H1 (cell line): ENCODE data around the gene ZFP57. TPM values are rescaled to one million over a fixed set of nuclear protein-coding genes. Genes with fewer than 3 reads are reported as not detected.

Experiments
- CTCF ChIA-PET: fragments of 300-600 bp; sonication (Branson Sonifier 250); formaldehyde crosslinking; loops from one replicate; lab custom pipeline; 2021; ENCODE audit not compliant: partially characterized antibody; lab: Charles Lee
- POLR2A ChIA-PET: fragments of 300-600 bp; sonication (Branson Sonifier 250); formaldehyde crosslinking; loops from one replicate; lab custom pipeline; 2021; ENCODE audit warnings: inconsistent platforms; ENCODE audit not compliant: partially characterized antibody; lab: Charles Lee
- DNase-seq, 2 experiments: peaks; one replicate each; pipeline versions ENCODE4 v3.0.0 to v3.0.0-alpha.2; 2010 to 2022; ENCODE audit warnings: low spot score in 2 of 2, low read depth in 1 of 2, mixed read lengths in 1 of 2
- FAIRE-seq: peaks from 2 replicates; lab custom pipeline; 2011; peaks lifted over from hg19 to GRCh38; lab: Jason Lieb, UNC
- H2AFZ ChIP-seq: 2 replicates; pipeline ENCODE4 v1.8.1; 2012; ENCODE audit warnings: low read length, inconsistent platforms
- H2AK5ac ChIP-seq: 2 replicates; pipeline ENCODE4 v1.6.1; 2013; ENCODE audit warnings: low read depth, low read length
- H2BK120ac ChIP-seq: replicated peaks from 2 replicates; pipeline ENCODE3; 2013; ENCODE audit warnings: low read depth, low read length, inconsistent platforms
- H2BK12ac ChIP-seq: 2 replicates; pipeline ENCODE4 v1.6.1; 2013; ENCODE audit warnings: low read depth, low read length
- H2BK15ac ChIP-seq: 2 replicates; pipeline ENCODE4 v1.6.1; 2013; ENCODE audit warnings: low read length
- H2BK20ac ChIP-seq: 2 replicates; pipeline ENCODE4 v1.6.1; 2013; ENCODE audit warnings: low read length
- H2BK5ac ChIP-seq: 2 replicates; pipeline ENCODE4 v1.6.1; 2013; ENCODE audit warnings: low read depth, low read length
- H3K14ac ChIP-seq: 2 replicates; pipeline ENCODE4 v1.6.1; 2013; ENCODE audit warnings: inconsistent platforms; ENCODE audit not compliant: insufficient read length
- H3K18ac ChIP-seq: 2 replicates; pipeline ENCODE4 v1.6.1; 2013; ENCODE audit warnings: low read length; ENCODE audit errors: extremely low read depth
- H3K23ac ChIP-seq: 2 replicates; pipeline ENCODE4 v1.6.1; 2013; ENCODE audit warnings: inconsistent platforms; ENCODE audit not compliant: insufficient read length
- H3K23me2 ChIP-seq: 2 replicates; pipeline ENCODE4 v1.6.1; 2013; ENCODE audit warnings: low read depth, low read length
- H3K27ac ChIP-seq: 2 replicates; pipeline ENCODE4 v1.6.1; 2011; ENCODE audit warnings: low read depth, low read length, inconsistent platforms
- H3K27me3 ChIP-seq, 4 experiments: replicated peaks in 1 of 4; 1 replicate in 1 of 4; 2 replicates in 3 of 4; pipeline versions ENCODE4 v1.6.1 to v1.8.1; 2011 to 2013; ENCODE audit warnings: low read length in 3 of 4, mild to moderate bottlenecking in 3 of 4, inconsistent platforms in 2 of 4, mixed read lengths in 2 of 4, moderate library complexity in 1 of 4; ENCODE audit not compliant: control insufficient read depth in 3 of 4, insufficient read depth in 3 of 4; ENCODE audit errors: extremely low read depth in 1 of 4
- H3K36me3 ChIP-seq, 4 experiments: 2 replicates each; pipeline versions ENCODE4 v1.6.1 to v1.8.1; 2011 to 2013; ENCODE audit warnings: mild to moderate bottlenecking in 4 of 4, low read length in 3 of 4, moderate library complexity in 2 of 4, control low read depth in 1 of 4, inconsistent platforms in 1 of 4; ENCODE audit not compliant: insufficient read depth in 4 of 4, control insufficient read depth in 2 of 4
- H3K4ac ChIP-seq: replicated peaks from 2 replicates; pipeline ENCODE3; 2013; ENCODE audit warnings: low read length, low read depth, mixed read lengths, inconsistent platforms; ENCODE audit not compliant: insufficient read length
- H3K4me1 ChIP-seq, 4 experiments: replicated peaks in 1 of 4; 1 replicate in 1 of 4; 2 replicates in 3 of 4; pipeline versions ENCODE4 v1.6.1 to v1.8.1; 2011 to 2013; ENCODE audit warnings: low read length in 3 of 4, inconsistent platforms in 2 of 4, mixed read lengths in 1 of 4; ENCODE audit not compliant: insufficient read depth in 4 of 4, control insufficient read depth in 3 of 4
- H3K4me2 ChIP-seq, 2 experiments: 2 replicates each; pipeline versions ENCODE4 v1.6.1 to v1.8.1; 2011 to 2013; ENCODE audit warnings: low read depth in 2 of 2, low read length in 2 of 2, control low read depth in 1 of 2, inconsistent platforms in 1 of 2, mild to moderate bottlenecking in 1 of 2; ENCODE audit not compliant: insufficient read depth in 1 of 2
- H3K4me3 ChIP-seq, 4 experiments: fragments of 200-600, 300-600 bp in 1 of 4; sonication (generic), shearing (Covaris generic), sonication (Bioruptor Twin) in 1 of 4; 2 replicates each; pipeline versions ENCODE4 v1.5.1 to v1.8.1; 2011 to 2016; ENCODE audit warnings: low read length in 4 of 4, low read depth in 3 of 4, control low read depth in 2 of 4, inconsistent platforms in 2 of 4, mild to moderate bottlenecking in 2 of 4, mixed read lengths in 1 of 4, moderate library complexity in 1 of 4; ENCODE audit not compliant: insufficient read depth in 2 of 4; ENCODE audit errors: extremely low read depth in 1 of 4
- H3K56ac ChIP-seq: replicated peaks from 2 replicates; pipeline ENCODE3; 2013; ENCODE audit warnings: low read depth, mild to moderate bottlenecking, mixed read lengths, low read length, inconsistent platforms; ENCODE audit not compliant: insufficient read length
- H3K79me1 ChIP-seq: 2 replicates; pipeline ENCODE4 v1.6.1; 2013; ENCODE audit warnings: low read depth, low read length, control low read depth
- H3K79me2 ChIP-seq, 2 experiments: 2 replicates each; pipeline versions ENCODE4 v1.6.1 to v1.8.1; 2012 to 2013; ENCODE audit warnings: low read length in 2 of 2, mild to moderate bottlenecking in 2 of 2, inconsistent platforms in 1 of 2; ENCODE audit not compliant: insufficient read depth in 2 of 2, control insufficient read depth in 1 of 2
- H3K9ac ChIP-seq, 4 experiments: replicated peaks in 1 of 4; 1 replicate in 1 of 4; 2 replicates in 3 of 4; pipeline versions ENCODE4 v1.6.1 to v1.8.1; 2011 to 2013; ENCODE audit warnings: low read depth in 3 of 4, low read length in 3 of 4, control low read depth in 2 of 4, mild to moderate bottlenecking in 2 of 4, moderate library complexity in 2 of 4, inconsistent platforms in 1 of 4; ENCODE audit errors: extremely low read depth in 1 of 4
- H3K9me3 ChIP-seq, 2 experiments: 2 replicates each; pipeline versions ENCODE4 v1.6.1 to v1.8.1; 2012 to 2013; ENCODE audit warnings: mild to moderate bottlenecking in 2 of 2, moderate library complexity in 2 of 2, control low read depth in 1 of 2, inconsistent platforms in 1 of 2, low read depth in 1 of 2, low read length in 1 of 2, mixed read lengths in 1 of 2; ENCODE audit not compliant: insufficient read depth in 2 of 2
- H4K20me1 ChIP-seq, 2 experiments: replicated peaks in 1 of 2; 2 replicates each; pipeline versions ENCODE3 to v1.8.1; 2011 to 2013; ENCODE audit warnings: inconsistent platforms in 2 of 2, low read length in 2 of 2, mild to moderate bottlenecking in 1 of 2; ENCODE audit not compliant: insufficient read depth in 2 of 2, control insufficient read depth in 1 of 2
- H4K5ac ChIP-seq: 2 replicates; pipeline ENCODE4 v1.6.1; 2013; ENCODE audit warnings: low read length, low read depth, mixed read lengths, inconsistent platforms; ENCODE audit not compliant: insufficient read length
- H4K8ac ChIP-seq: 2 replicates; pipeline ENCODE4 v1.8.0; 2013; ENCODE audit warnings: mild to moderate bottlenecking, moderate library complexity, low read length, inconsistent platforms; ENCODE audit not compliant: insufficient read depth; ENCODE audit errors: extremely low read depth
- H4K91ac ChIP-seq: replicated peaks from 2 replicates; pipeline ENCODE3; 2013; ENCODE audit warnings: low read length, mixed read lengths, inconsistent platforms; ENCODE audit not compliant: insufficient read length
- ASH2L ChIP-seq: fragments of 200-600, 300-600 bp; sonication (generic); IDR thresholded peaks from one replicate; pipeline ENCODE4 v1.7.1; 2017; ENCODE audit warnings: low read length
- GABPA ChIP-seq: IDR thresholded peaks from 2 replicates; pipeline ENCODE4 v1.6.1; 2011; ENCODE audit warnings: mild to moderate bottlenecking, low read length, moderate library complexity, borderline replicate concordance; ENCODE audit not compliant: insufficient read depth
- KDM1A ChIP-seq: fragments of 200-600, 300-600 bp; sonication (generic); IDR thresholded peaks from 2 replicates; pipeline ENCODE4 v1.7.1; 2016; ENCODE audit warnings: mild to moderate bottlenecking, low read length, borderline replicate concordance
- TAF7 ChIP-seq: optimal IDR thresholded peaks from 2 replicates; pipeline ENCODE3; 2011; ENCODE audit warnings: low read depth, mild to moderate bottlenecking, inconsistent platforms, low read length, moderate library complexity, borderline replicate concordance
- WGBS, 2 experiments: shearing (Covaris generic) in 1 of 2; methylation state at CpG; one replicate each; pipeline versions ENCODE4 v1.1.6 to v1.1.7; 2013 to 2015; ENCODE audit warnings: low lambda C conversion rate in 2 of 2, mixed read lengths in 2 of 2, inconsistent platforms in 1 of 2, low coverage in 1 of 2, missing lambda C conversion rate in 1 of 2; ENCODE audit not compliant: insufficient replicate concordance in 2 of 2, insufficient coverage in 1 of 2, insufficient read length in 1 of 2; ENCODE audit errors: extremely low coverage in 1 of 2, missing lambda C conversion rate in 1 of 2; 5-methylcytosine and 5-hydroxymethylcytosine counted together
- polyA plus RNA-seq, 7 experiments: library from polyadenylated mRNA; depleted of rRNA in 3 of 7; stranded (reverse) in 5 of 7; unstranded in 2 of 7; fragments of >200 nt in 5 of 7; fragments of 200-250 nt in 2 of 7; gene quantifications; 1 replicate in 5 of 7; 2 replicates in 1 of 7; 4 replicates in 1 of 7; pipeline versions ENCODE4 v1.2.1 to v1.2.3, GENCODE V29; 2011 to 2013; ENCODE audit warnings: missing spikeins in 2 of 7, mixed read lengths in 2 of 7
- total RNA-seq: library from RNA; stranded (reverse); fragmentation: NEBNext Ultra II Directional; extraction: Animal tissue kit (Norgen Biotek cat#: 25700); gene quantifications from 2 replicates; pipeline ENCODE4 v1.2.1, GENCODE V29; 2021
- TF ChIP-seq, protein P1 (sequence below): IDR thresholded peaks from 2 replicates; pipeline ENCODE4 v1.6.1; 2012; ENCODE audit warnings: inconsistent platforms
- TF ChIP-seq, protein P2 (sequence below): IDR thresholded peaks from 2 replicates; pipeline ENCODE4 v1.6.1; 2011; ENCODE audit warnings: low read depth, mild to moderate bottlenecking, low read length; ENCODE audit not compliant: insufficient read depth

Gene ZFP57
- total and polyA plus RNA-seq, 2 of the 8 experiments (the other 6 are each of a cell fraction or from before 2014, with no cell fraction given), result 0.85 to 1.2 TPM

DNA sequence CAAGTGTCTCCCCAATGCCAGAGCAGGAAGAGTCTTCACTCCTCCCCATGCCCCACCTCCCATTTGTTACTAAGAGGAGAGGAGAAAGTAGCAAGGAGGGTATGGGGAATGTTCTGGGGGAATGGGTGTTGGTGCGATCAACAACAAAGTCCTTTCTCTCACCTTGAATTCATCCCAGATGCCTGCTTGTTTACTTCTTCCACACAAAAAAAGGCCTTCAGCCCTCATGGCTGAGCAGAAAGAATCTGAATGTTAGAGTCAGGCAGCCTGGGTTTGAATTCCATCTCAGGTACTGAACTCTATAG, 14.2 kb downstream of the ZFP57 start:
- no peak overlapping the region for H3K23ac ChIP-seq
- H2BK120ac ChIP-seq, result peak overlapping the region; percentile 56
- H4K91ac ChIP-seq, result peak overlapping the region; percentile 59
- no peaks in the 10 kb centered on the region for H3K23me2 ChIP-seq
- H4K5ac ChIP-seq, result peak overlapping the region; percentile 63
- ChIA-PET POLR2A (interaction anchor here (0.7 to 8.4 kb wide), 9 partner anchors 9 to 683 kb away, joined by 3 to 78 read pairs (median 3); partner anchors contain the start of gene MOG), CTCF (interaction anchor here (2.9 to 24.4 kb wide), 4 partner anchors 10 to 30 kb away, joined by 16 to 658 read pairs (median 512); partner anchors contain the start of genes GABBR1, MOG and ZFP57)
- WGBS, 2 experiments, result 62% methylated on average over 1 of the region's 1 CpG; no CpG with 5 or more reads in 1 of the 2 experiments
- H3K27ac ChIP-seq, result peak overlapping the region; percentile 78
- H3K9ac ChIP-seq, result 0 out of 7 replicates have a peak overlapping the region, but pooled peaks of 1 of the 4 experiments have one; percentile 32
- no peaks in the 10 kb centered on the region for H3K36me3 ChIP-seq
- no peaks in the 10 kb centered on the region for H3K79me1 ChIP-seq
- no peak overlapping the region for H2AFZ ChIP-seq
- H3K56ac ChIP-seq, result peak overlapping the region; percentile 5
- no peak for DNase-seq
- peak overlapping the region; percentile 55; the same call in 1 of the 2 replicates for H2BK12ac ChIP-seq
- no peak overlapping the region for H3K4ac ChIP-seq
- H4K20me1 ChIP-seq, result no peaks in the 10 kb centered on the region
- peak overlapping the region in 2 of 4 experiments; percentile 1 to 3; a peak in 2 of 8 replicates for H3K4me3 ChIP-seq
- no peak overlapping the region for H2BK20ac ChIP-seq
- H4K8ac ChIP-seq, result no peak overlapping the region
- H3K27me3 ChIP-seq, result no peaks in the 10 kb centered on the region
- no peaks in the 10 kb centered on the region for H3K79me2 ChIP-seq
- H3K18ac ChIP-seq, result peak overlapping the region; percentile 39; the same call in 1 of the 2 replicates
- no peak overlapping the region for H3K14ac ChIP-seq
- H3K9me3 ChIP-seq, result no peaks in the 10 kb centered on the region
- FAIRE-seq, result no peak
- H3K4me1 ChIP-seq, result peaks cover 5 to 32% (median 24%) of the 10 kb centered on the region in 4 experiments; a peak in 5 of 7 replicates
- TF ChIP-seq GABPA (no peak), TAF7 (peak; percentile 18), ASH2L (peak; percentile 67), KDM1A (no peak)
- TF ChIP-seq, protein P1, sequence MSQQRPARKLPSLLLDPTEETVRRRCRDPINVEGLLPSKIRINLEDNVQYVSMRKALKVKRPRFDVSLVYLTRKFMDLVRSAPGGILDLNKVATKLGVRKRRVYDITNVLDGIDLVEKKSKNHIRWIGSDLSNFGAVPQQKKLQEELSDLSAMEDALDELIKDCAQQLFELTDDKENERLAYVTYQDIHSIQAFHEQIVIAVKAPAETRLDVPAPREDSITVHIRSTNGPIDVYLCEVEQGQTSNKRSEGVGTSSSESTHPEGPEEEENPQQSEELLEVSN, result no peak
- TF ChIP-seq, protein P2, sequence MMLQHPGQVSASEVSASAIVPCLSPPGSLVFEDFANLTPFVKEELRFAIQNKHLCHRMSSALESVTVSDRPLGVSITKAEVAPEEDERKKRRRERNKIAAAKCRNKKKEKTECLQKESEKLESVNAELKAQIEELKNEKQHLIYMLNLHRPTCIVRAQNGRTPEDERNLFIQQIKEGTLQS, result no peak
- H2BK5ac ChIP-seq, result peak overlapping the region; percentile 83
- H2AK5ac ChIP-seq, result peak overlapping the region; percentile 7; the same call in 1 of the 2 replicates
- peak overlapping the region; percentile 32 to 36; a peak in 3 of 4 replicates for H3K4me2 ChIP-seq
- no peak overlapping the region for H2BK15ac ChIP-seq
